HFF-Myc (cell line): Measurements from ENCODE around the gene YWHAQ.

Experiments
- DNase-seq: peaks from one replicate; pipeline ENCODE4 v3.0.0-alpha.2; 2011; ENCODE audit warnings: low read depth; ENCODE audit errors: extremely low read depth
- H3K4me3 ChIP-seq: replicated peaks from 2 replicates; pipeline ENCODE4 v1.5.1; 2011; ENCODE audit warnings: low read depth, mild to moderate bottlenecking, control low read depth, low read length
- CTCF ChIP-seq: IDR thresholded peaks from 2 replicates; pipeline ENCODE4 v1.5.1; 2012; ENCODE audit warnings: mild to moderate bottlenecking, low read depth, low read length, control low read depth; ENCODE audit errors: missing control alignments

YWHAQ gene

GRCh38 chr2:9652267-9652666 is 21.5 kb upstream of the YWHAQ start:
- DNase-seq, result no peak
- no peak for TF ChIP-seq CTCF
- H3K4me3 ChIP-seq, result no peak overlapping the region

DNA sequence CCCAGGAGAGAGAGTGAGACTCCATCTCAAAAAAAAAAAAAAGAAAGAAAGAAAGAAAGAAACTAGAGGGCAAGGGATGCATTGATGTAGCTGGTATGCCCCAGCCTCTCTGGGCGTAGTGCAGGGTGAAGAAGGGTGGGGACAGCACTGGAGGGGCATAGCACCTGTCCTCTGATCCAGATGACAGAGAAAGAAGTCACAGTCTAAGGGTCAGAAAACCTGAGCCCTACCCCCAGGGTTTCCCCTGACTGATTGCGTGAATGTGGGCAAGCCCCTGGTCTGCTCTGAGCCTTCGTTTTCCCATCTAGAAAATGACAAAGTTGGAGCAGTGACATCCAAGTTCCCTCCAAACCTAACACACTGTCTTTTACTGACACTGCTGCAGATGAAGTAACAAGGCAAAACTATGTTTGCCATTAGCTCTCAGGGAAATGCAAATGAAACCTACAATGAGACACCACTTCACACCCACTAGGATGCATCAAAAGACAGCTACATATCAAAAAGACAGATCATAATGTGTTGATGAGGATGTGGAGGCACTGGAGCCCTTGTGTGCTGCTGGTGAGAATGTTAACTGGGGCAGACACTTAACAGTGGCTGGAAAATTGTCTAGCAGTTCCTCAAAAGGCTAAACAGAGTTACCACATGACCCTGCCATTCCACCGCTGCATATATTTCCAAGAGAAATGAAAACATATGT is 19.5 kb upstream of the YWHAQ start:
- H3K4me3 ChIP-seq, result no peak overlapping the region
- TF ChIP-seq CTCF, result no peak
- no peak for DNase-seq

DNA sequence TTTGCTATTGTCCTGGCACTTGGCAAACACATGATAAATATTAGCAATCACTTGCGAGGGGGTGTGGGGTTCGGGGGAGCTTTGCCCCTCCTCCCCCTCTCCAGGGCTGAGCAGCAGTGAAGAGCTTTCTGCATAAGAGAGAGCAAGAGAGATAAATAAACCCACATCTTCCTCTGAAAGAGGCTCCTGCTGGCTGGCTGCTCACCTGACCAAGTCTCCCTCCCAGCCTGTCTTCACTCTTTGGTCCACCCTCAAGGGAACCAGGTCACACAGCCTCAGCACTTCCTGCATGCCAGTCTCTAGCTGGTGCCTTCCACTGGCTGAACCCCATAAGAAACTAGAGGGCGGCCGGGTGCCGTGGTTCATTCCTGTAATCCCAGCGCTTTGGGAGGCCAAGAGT is 18.5 kb upstream of the YWHAQ start:
- no peak for DNase-seq
- H3K4me3 ChIP-seq, result no peak overlapping the region
- TF ChIP-seq CTCF, result no peak

GRCh38 chr2:9648821-9649220 is 18.0 kb upstream of the YWHAQ start:
- H3K4me3 ChIP-seq, result no peak overlapping the region
- DNase-seq, result no peak
- no peak for TF ChIP-seq CTCF

- DNase-seq, result no peak
- no peak for TF ChIP-seq CTCF
- H3K4me3 ChIP-seq, result no peak overlapping the region
Measured at GRCh38 chr2:9647884-9648283, 17.1 kb upstream of the YWHAQ start.

- H3K4me3 ChIP-seq, result no peak overlapping the region
Measured at GRCh38 chr2:9646196-9647030, 15.6 kb upstream of the YWHAQ start.

More at GRCh38 chr2:9646196-9647030, 15.6 kb upstream of the YWHAQ start:
- no peak for DNase-seq
- no peak for TF ChIP-seq CTCF
